CD4-positive, alpha-beta T cell treated with Interleukin-2 at 100 ng/mL for 4 hours (primary cell): ENCODE results near the gene WDR48.
A peak's percentile ranks its signal among the peaks of the same experiment; 100 is the strongest.

Experiments
- DNase-seq: peaks from one replicate; pipeline ENCODE4 v3.0.0-alpha.2; 2020; ENCODE audit warnings: low spot score

Gene WDR48

DNA sequence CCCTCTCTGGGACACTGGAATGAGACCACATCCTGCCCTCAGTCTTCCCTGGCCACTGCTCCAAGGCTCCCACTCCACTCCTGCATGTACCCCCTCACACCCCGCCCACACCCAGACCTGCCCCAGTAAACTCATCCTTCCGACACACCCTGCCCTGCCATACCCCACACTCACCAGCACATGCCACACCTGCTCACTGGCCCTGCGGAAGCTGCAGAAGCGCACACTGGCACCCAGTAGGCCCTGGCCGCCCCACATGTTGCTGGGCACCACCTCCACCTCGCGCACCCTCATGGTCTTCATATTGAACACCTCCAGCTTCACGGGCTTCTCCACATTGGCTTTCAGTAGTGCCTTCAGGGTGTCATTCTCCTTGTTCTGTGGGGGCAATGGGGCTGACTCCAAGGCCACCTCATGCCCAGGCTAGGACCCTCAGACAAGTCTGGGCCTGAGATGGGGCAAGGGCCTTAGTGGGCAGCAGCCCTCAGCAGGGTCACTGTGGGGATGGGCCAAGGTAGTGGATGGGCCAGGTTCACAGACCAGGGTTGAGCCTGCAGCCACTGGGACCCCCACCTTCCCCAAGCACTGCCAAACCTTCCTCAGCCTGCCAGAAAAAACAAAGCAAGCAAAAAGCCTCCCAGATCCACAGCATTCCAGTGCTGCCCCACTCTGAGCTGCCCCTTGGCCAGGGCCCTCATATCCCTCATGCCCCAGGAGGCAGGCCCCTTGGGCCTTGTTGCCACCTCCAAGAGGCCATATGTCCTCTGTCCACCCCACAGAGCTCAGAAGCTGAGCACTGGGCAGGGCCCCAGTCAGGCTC lies 50.9 kb downstream of the WDR48 start:
- DNase-seq, result no peak

GRCh38 chr3:39103324-39103693 lies 51.5 kb downstream of the WDR48 start:
- DNase-seq, result no peak

DNA sequence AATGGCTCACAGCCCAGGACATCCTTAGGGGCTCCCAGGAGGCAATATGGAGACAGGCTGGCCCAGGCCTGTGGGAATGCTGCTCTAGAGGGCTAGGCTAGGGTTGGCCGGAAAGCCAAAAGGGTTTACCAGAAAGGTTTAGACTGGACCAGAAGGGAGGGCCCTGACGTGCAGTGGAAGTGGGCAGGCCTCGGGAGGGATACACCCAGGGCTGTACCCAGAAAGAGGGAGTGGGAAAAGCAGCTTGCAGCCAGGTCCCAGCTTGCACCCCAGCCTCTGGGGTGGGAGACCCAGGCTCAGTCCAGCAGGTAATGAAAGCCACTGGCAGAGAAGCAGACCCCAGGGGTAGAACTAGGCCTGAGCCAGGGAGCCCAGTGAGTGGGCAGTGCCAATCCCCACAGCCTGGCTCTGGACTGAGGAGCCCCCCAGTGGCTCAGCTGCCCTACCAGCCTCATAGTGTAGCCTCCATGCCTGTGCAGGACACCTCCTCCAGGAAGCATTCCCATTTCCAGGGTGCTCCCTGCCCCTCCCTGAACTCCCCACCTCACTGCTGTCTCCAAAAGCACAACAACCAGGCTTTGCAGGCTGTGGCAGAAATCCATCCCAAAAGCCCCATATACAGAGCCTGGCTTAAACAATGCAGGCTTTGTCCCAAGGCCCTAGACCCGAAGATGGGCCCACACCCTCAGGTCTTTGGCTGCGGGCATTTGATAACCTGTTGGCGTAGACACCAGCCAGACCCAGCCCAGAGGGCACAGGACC lies 52.2 kb downstream of the WDR48 start:
- no peak for DNase-seq

DNA sequence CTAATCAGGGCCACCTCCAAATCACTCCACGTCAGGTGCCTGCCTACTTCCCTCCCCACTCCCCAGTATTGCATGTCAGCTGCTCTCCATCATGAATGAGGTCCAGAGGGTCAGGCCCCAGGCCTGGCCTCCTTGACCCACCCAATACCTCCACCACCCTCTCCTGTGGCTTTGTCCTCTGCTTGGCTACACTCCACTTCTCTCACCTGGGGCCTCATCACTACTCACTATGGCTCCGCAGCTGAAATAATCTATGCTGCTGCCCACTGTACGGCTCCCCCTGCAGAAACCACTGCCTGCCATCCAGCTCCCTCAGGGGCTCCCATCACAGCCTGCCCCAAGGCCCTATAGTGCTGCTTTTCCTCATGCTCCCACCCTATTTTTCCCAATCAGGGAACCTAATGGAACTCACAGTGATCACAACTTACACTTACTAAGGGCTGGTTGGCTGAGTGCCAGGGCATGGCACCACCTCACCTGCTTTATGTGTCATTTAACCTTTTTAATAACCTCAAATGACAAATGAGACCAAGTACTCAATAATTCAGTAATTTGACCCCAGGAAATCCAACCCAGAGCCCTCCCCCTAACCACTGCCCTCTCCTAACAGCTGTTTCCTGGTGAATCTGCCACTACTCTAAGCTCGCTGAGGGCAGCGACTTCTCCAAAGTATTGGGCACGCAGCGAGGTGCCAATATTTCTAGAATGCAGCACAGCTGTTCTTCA lies 53.3 kb downstream of the WDR48 start:
- peak; percentile 41 for DNase-seq

GRCh38 chr3:39105687-39106063 lies 53.9 kb downstream of the WDR48 start:
- DNase-seq, result no peak

DNA sequence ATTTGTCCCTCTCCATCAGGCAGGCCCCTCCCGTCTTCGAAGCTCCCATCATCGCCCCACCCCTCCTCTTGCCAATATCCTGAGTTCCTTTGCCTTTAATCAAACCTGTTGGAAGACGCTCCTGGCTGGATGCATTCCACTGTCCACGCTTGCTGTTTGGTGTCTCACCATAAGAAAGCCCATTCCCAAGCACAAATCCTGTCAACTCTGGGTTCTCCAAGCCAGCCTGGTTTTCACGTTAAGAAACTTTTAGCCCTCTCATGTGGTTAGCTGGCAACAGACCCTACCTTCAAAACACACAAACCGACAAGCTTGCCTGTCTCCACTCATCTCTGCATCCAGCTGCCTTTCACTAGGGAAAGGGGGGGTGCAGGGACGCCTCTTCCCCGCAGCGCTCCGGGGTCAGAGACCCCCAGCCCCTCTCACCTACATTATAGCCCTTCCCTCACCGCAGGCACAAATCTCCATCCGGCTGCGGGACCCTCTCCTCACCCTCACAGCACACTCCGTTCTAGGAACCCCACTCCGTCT lies 54.5 kb downstream of the WDR48 start:
- no peak for DNase-seq

DNA sequence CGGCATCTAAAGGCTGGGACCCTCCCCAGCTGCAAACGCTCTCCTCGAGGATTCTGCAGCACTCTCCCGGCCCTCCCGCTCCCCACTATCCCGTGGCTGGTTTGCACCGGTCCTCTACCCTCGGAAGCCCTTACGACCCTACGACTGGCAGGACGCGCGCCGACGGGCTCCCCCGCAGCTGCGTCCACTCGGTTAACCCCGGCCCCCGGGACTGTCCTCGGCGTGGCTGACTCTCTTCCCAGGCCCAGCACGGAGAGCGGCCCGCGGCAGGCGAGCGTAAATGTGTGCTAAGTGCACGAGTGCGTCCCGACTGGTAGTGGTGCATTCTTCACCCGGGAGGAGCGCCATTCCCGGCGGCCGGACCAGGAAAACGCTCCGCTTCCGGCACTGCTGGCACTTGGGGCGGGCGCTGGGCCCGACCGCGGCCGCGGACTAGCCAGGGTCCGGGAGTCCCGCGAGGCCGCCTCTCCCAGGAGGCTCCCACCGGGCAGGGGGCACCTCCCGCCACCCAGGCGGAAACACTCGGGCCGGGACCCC lies 55.1 kb downstream of the WDR48 start:
- DNase-seq, result no peak

- DNase-seq, result peak; percentile 63
These were observed 55.8 kb downstream of the WDR48 start, which contains the start of the genes GORASP1 and TTC21A for GRCh38 chr3:39107388-39108199. Gene GORASP1, minus strand, starts transcription at chr3:39107627. Its CDS starts 86 bp downstream, at chr3:39107541. Gene TTC21A, plus strand, starts transcription at chr3:39107680. Its CDS starts 158 bp downstream, at chr3:39107838.

GRCh38 chr3:39108200-39108710 lies 56.4 kb downstream of the WDR48 start:
- DNase-seq, result peak; percentile 36

GRCh38 chr3:39109086-39109485 lies 57.3 kb downstream of the WDR48 start:
- DNase-seq, result no peak

DNA sequence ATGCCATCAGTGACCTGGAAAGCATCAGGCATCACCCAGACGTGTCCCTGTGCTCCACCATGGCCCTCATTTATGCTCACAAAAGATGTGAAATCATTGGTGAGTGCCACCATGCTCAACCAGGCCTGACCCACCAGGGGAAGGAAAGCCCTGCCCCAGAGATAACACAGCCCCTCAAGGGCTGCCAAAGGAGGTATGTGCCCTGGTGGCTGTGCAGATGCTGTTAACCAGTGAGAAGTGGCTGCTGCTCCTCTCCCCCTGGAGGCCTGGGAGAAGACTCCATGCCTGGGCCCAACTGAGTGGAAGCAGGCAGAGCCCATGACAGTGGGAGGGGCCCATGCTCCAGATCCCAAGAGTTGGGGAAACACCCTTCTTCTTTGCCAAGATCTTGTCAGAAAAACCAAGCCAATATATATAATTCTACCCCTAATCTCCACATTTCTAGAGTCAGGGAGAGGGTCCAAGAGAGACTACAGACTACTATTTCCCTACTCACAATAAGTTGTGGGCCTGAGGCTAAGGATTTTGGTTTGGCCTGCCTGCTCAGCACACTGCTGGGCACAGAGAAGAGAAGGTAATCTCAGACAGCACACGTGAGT lies 58.3 kb downstream of the WDR48 start:
- no peak for DNase-seq

GRCh38 chr3:39112113-39112512 lies 60.3 kb downstream of the WDR48 start:
- no peak for DNase-seq

DNA sequence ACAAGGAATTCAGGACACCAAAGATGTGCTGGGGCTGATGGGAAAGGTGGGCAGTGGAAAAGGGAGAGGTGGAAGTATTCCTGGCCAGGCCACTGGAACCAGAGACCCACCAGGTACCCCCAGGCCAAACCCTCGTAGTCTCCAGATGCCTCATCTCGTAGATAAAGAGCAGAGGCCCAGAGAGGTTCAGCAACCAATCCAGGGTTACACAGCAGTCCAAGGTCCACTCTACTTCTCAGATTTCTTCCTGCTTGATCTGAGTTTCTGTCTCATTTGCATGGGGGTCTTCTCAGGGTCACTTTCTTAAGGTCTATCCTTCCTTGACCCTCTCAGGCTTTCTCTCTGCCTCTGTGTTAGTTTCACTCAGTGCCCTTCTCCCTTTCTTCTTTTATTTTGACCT lies 60.7 kb downstream of the WDR48 start:
- DNase-seq, result no peak

- no peak for DNase-seq
These were observed 61.5 kb downstream of the WDR48 start for GRCh38 chr3:39113291-39113690.

GRCh38 chr3:39114456-39114855 lies 62.6 kb downstream of the WDR48 start:
- DNase-seq, result no peak

DNA sequence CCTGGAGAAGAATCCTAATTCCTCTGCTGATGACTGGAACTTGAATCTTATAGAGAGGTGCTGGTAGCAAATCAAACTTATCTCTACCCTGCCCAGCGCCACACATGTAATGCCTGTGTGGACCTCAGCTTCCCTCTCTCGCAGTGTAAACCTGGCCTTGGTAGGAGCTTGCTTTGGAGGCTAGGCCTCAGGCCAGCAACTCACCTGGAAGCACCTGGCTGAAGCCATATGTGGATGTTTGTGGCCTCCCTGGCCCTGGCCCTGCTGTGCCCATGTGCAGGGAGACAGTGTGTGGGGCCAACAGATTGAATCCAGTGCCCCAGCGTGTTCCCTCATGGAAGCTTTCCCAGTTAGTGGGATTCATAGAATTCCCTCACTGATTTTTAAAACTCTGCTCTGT lies 64.1 kb downstream of the WDR48 start:
- DNase-seq, result no peak

DNA sequence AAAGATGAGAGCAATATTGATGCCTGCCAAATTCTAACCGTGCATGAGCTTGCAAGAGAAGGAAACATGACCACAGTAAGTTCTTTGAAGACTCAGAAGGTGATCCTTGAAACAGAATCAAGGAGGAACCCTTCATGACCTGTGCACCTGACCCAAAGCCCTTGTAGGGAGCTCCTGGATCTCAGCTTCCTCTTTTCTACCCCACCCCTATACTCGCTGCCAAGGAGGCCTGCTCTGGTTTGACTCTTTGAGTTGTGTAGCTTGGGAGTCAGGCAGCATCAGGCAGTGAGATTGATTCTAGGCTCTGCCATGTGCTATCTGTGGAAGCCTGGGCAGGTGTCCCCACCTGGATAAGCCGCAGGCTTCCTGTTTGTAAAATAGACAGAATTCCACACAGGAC lies 66.3 kb downstream of the WDR48 start:
- no peak for DNase-seq

- no peak for DNase-seq
These were observed 67.3 kb downstream of the WDR48 start for GRCh38 chr3:39118931-39119660.

DNA sequence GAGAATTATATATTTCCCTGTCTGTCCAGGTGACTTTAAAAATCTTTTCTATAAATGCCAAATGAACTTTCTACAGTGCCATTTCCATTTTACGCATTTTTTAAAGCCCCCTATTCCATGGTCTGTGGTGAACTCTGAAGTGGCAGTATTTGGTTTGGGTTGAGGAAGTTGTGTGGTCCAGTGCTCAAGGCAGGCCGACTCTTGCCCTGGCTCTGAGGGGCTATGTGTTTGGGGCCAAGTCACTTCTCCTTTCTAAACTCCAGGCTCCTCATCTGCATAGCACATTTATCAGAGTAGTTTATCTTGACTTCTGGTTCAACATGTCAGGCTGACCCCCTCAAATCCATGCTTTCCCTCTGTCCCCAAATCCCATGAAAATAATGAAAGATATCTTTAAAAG lies 69.8 kb downstream of the WDR48 start:
- no peak for DNase-seq

- DNase-seq, result no peak
These were observed 71.0 kb downstream of the WDR48 start for GRCh38 chr3:39122813-39123212.
